Skin epidermis (tissue), 12 donors: ENCODE data around the gene RRAGD.
"Not testable (repeated sequence)": the region's sequence is repeated elsewhere in the genome, so short reads cannot be mapped to it uniquely, and the experiment has no call there.

Source experiments
- H3K27ac ChIP-seq, 21 experiments: fragments of 200-600 bp; sonication (generic) in 11 of 21; one replicate each; pipeline ENCODE4 v1.5.0; 2020; ENCODE audit warnings: mild to moderate bottlenecking in 3 of 21, inconsistent platforms in 2 of 21, moderate library complexity in 2 of 21
- H3K4me3 ChIP-seq, 7 experiments: fragments of 200-600 bp; sonication (generic) in 2 of 7; one replicate each; pipeline ENCODE4 v1.5.0; 2020; ENCODE audit warnings: inconsistent platforms in 2 of 7, mild to moderate bottlenecking in 2 of 7, moderate library complexity in 1 of 7

RRAGD gene

GRCh38 chr6:89414215-89414614, 2.1 kb upstream of the RRAGD start:
- H3K4me3 ChIP-seq: no peak overlapping the region
- H3K27ac ChIP-seq: no peak overlapping the region

- H3K4me3 ChIP-seq: peak overlapping the region in 4 of 7 experiments; percentile 63 to 84 (median 76)
- peak overlapping the region in 3 of 21 experiments; percentile 54 to 83 (median 82) for H3K27ac ChIP-seq
Measured at GRCh38 chr6:89413006-89413400, 930 bp upstream of the RRAGD start.

GRCh38 chr6:89411145-89412070, 665 bp downstream of the RRAGD start:
- Histone ChIP-seq H3K4me3 (peak overlapping the region; percentile 40 to 84 (median 67)), H3K27ac (peak overlapping the region in 18 of 21 experiments; percentile 38 to 86 (median 68))

GRCh38 chr6:89410788-89411144, 1.3 kb downstream of the RRAGD start:
- Histone ChIP-seq H3K4me3 (peak overlapping the region; percentile 40 to 84 (median 67)), H3K27ac (peak overlapping the region in 10 of 21 experiments; percentile 48 to 86 (median 80))

GRCh38 chr6:89410231-89410761, 1.8 kb downstream of the RRAGD start:
- no peak overlapping the region for H3K27ac ChIP-seq
- H3K4me3 ChIP-seq: no peak overlapping the region

GRCh38 chr6:89409461-89410035, 2.5 kb downstream of the RRAGD start:
- Histone ChIP-seq H3K27ac (no peak overlapping the region), H3K4me3 (no peak overlapping the region)

- Histone ChIP-seq H3K4me3 (no peak overlapping the region), H3K27ac (no peak overlapping the region)
Measured at GRCh38 chr6:89406141-89406540, 5.9 kb downstream of the RRAGD start.

GRCh38 chr6:89404512-89404911, 7.6 kb downstream of the RRAGD start:
- H3K4me3 ChIP-seq: no peak overlapping the region
- no peak overlapping the region for H3K27ac ChIP-seq

GRCh38 chr6:89402776-89403175, 9.3 kb downstream of the RRAGD start:
- no peak overlapping the region for H3K27ac ChIP-seq
- H3K4me3 ChIP-seq: no peak overlapping the region

- H3K27ac ChIP-seq: no peak overlapping the region
Measured at GRCh38 chr6:89400912-89401399, 11.1 kb downstream of the RRAGD start.

GRCh38 chr6:89400050-89400449, 12.0 kb downstream of the RRAGD start:
- H3K27ac ChIP-seq: no peak overlapping the region
- no peak overlapping the region for H3K4me3 ChIP-seq

More at GRCh38 chr6:89400912-89401399, 11.1 kb downstream of the RRAGD start:
- no peak overlapping the region for H3K4me3 ChIP-seq

GRCh38 chr6:89398762-89399525, 13.1 kb downstream of the RRAGD start:
- Histone ChIP-seq H3K4me3 (no peak overlapping the region), H3K27ac (no peak overlapping the region)

GRCh38 chr6:89397884-89398283, 14.2 kb downstream of the RRAGD start:
- not testable (repeated sequence) for H3K4me3 ChIP-seq, H3K27ac ChIP-seq

- H3K4me3 ChIP-seq: no peak overlapping the region
- H3K27ac ChIP-seq: no peak overlapping the region
Measured at GRCh38 chr6:89393659-89394058, 18.4 kb downstream of the RRAGD start.

- no peak overlapping the region for H3K27ac ChIP-seq
Measured at GRCh38 chr6:89392823-89393222, 19.2 kb downstream of the RRAGD start.

GRCh38 chr6:89388846-89389245, 23.2 kb downstream of the RRAGD start:
- Histone ChIP-seq H3K4me3 (no peak overlapping the region), H3K27ac (no peak overlapping the region)

More at GRCh38 chr6:89392823-89393222, 19.2 kb downstream of the RRAGD start:
- no peak overlapping the region for H3K4me3 ChIP-seq

GRCh38 chr6:89387516-89388201, 24.4 kb downstream of the RRAGD start:
- no peak overlapping the region for H3K27ac ChIP-seq
- H3K4me3 ChIP-seq: no peak overlapping the region

- Histone ChIP-seq H3K4me3 (no peak overlapping the region), H3K27ac (no peak overlapping the region)
Measured at GRCh38 chr6:89386917-89387491, 25.1 kb downstream of the RRAGD start.

GRCh38 chr6:89385846-89386245, 26.2 kb downstream of the RRAGD start:
- Histone ChIP-seq H3K27ac (peak overlapping the region in 4 of 21 experiments; percentile 6 to 38 (median 18)), H3K4me3 (no peak overlapping the region)
